DMS114 treated with DMSO at 0.1 percent for 48 hours (cell line): ENCODE data around the gene SIX6.
"Not testable (repeated sequence)": the region's sequence is repeated elsewhere in the genome, so short reads cannot be mapped to it uniquely, and the experiment has no call there.

Experiments
- DNase-seq: peaks from one replicate; lab custom pipeline; 2025; ENCODE audit not compliant: unreplicated experiment; lab: John Stamatoyannopoulos, UW

SIX6 gene

GRCh38 chr14:60508707-60509437 is at the start of gene SIX6:
Gene SIX6, plus strand, starts transcription at chr14:60509146. Its CDS starts 253 bp downstream, at chr14:60509399.
- DNase-seq: peak; percentile 15

GRCh38 chr14:60480248-60480647 is 28.7 kb upstream of the SIX6 start:
- DNase-seq: not testable (repeated sequence)

- DNase-seq: no peak
Observed at GRCh38 chr14:60482743-60483142, 26.2 kb upstream of the SIX6 start.

- DNase-seq: no peak
Observed at GRCh38 chr14:60485057-60485597, 23.8 kb upstream of the SIX6 start.

GRCh38 chr14:60485598-60486251 is 23.2 kb upstream of the SIX6 start, which contains the start of gene C14orf39:
Gene C14orf39, minus strand, starts transcription at chr14:60486063. Its CDS starts 985 bp downstream, at chr14:60485078.
- no peak for DNase-seq

GRCh38 chr14:60487211-60487610 is 21.7 kb upstream of the SIX6 start:
- no peak for DNase-seq

GRCh38 chr14:60488175-60488574 is 20.8 kb upstream of the SIX6 start:
- peak; percentile 12 for DNase-seq

GRCh38 chr14:60490270-60490669 is 18.7 kb upstream of the SIX6 start:
- no peak for DNase-seq

GRCh38 chr14:60495946-60496345 is 13.0 kb upstream of the SIX6 start:
- DNase-seq: no peak

GRCh38 chr14:60502541-60502940 is 6.4 kb upstream of the SIX6 start:
- DNase-seq: no peak

- DNase-seq: no peak
Observed at GRCh38 chr14:60505448-60505847, 3.5 kb upstream of the SIX6 start.

- no peak for DNase-seq
Observed at GRCh38 chr14:60506010-60506409, 2.9 kb upstream of the SIX6 start.

GRCh38 chr14:60506462-60506984 is 2.4 kb upstream of the SIX6 start:
- no peak for DNase-seq

- no peak for DNase-seq
Observed at GRCh38 chr14:60506985-60507829, 1.7 kb upstream of the SIX6 start.

- DNase-seq: no peak
Observed at GRCh38 chr14:60508363-60508706, 611 bp upstream of the SIX6 start.

GRCh38 chr14:60509438-60510253 is 700 bp downstream of the SIX6 start:
- DNase-seq: no peak

GRCh38 chr14:60510254-60510950 is 1.5 kb downstream of the SIX6 start:
- DNase-seq: no peak

- no peak for DNase-seq
Observed at GRCh38 chr14:60510951-60511599, 2.1 kb downstream of the SIX6 start.

- DNase-seq: no peak
Observed at GRCh38 chr14:60512126-60512525, 3.2 kb downstream of the SIX6 start.
